OCI-LY1 (cell line): Measurements from ENCODE around the gene EHMT2.

ENCODE experiments used
- EZH2 ChIP-seq: fragments of 200-600 bp; sonication (generic), shearing (Covaris generic); IDR thresholded peaks from 2 replicates; pipeline ENCODE4 v1.8.0; 2017; ENCODE audit warnings: borderline replicate concordance, mixed run types, mild to moderate bottlenecking, antibody characterized with exemption, low read length, moderate library complexity, mixed read lengths
- TF ChIP-seq, protein P1 (sequence below): fragments of 200-600 bp; sonication (generic), shearing (Covaris generic); IDR thresholded peaks from 2 replicates; pipeline ENCODE4 v1.5.1; 2017; ENCODE audit warnings: mild to moderate bottlenecking, antibody characterized with exemption, low read length, moderate library complexity, mixed read lengths

DNA sequence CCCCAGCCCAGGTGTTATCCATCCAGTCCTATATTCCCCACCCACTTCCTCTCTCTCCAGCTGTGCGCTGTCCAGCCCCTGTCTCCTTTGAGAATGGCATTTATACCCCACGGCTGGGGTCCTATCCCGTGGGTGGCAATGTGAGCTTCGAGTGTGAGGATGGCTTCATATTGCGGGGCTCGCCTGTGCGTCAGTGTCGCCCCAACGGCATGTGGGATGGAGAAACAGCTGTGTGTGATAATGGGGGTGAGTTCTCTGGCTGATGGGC is 31.1 kb upstream of the EHMT2 start:
- TF ChIP-seq, protein P1, sequence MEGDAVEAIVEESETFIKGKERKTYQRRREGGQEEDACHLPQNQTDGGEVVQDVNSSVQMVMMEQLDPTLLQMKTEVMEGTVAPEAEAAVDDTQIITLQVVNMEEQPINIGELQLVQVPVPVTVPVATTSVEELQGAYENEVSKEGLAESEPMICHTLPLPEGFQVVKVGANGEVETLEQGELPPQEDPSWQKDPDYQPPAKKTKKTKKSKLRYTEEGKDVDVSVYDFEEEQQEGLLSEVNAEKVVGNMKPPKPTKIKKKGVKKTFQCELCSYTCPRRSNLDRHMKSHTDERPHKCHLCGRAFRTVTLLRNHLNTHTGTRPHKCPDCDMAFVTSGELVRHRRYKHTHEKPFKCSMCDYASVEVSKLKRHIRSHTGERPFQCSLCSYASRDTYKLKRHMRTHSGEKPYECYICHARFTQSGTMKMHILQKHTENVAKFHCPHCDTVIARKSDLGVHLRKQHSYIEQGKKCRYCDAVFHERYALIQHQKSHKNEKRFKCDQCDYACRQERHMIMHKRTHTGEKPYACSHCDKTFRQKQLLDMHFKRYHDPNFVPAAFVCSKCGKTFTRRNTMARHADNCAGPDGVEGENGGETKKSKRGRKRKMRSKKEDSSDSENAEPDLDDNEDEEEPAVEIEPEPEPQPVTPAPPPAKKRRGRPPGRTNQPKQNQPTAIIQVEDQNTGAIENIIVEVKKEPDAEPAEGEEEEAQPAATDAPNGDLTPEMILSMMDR, result no peak
- no peak for TF ChIP-seq EZH2
